Ascending aorta (tissue), 2 donors: ENCODE data around the gene BAIAP2L2. TPM values are rescaled to one million over a fixed set of nuclear protein-coding genes. Genes with fewer than 3 reads are reported as not detected.

ENCODE experiments used
- DNase-seq, 2 donors: peaks; one replicate each; pipeline ENCODE4 v3.0.0-alpha.2; 2019; ENCODE audit warnings: low spot score in 2 of 2
- H3K27ac ChIP-seq, 2 donors: fragments of 200-600 bp; sonication (generic); one replicate each; pipeline ENCODE4 v1.5.1; 2016 to 2017; ENCODE audit warnings: mild to moderate bottlenecking in 1 of 2
- H3K27me3 ChIP-seq: fragments of 200-600 bp; sonication (generic); one replicate; pipeline ENCODE4 v1.5.1; 2017
- H3K36me3 ChIP-seq, 2 donors: fragments of 200-600 bp; sonication (generic); one replicate each; pipeline ENCODE4 v1.5.1; 2016
- H3K4me1 ChIP-seq, 2 donors: fragments of 200-600 bp; sonication (generic); one replicate each; pipeline ENCODE4 v1.5.1; 2016 to 2017; ENCODE audit warnings: mild to moderate bottlenecking in 1 of 2
- H3K4me3 ChIP-seq, 2 donors: fragments of 200-600 bp; sonication (generic); one replicate each; pipeline ENCODE4 v1.5.1; 2016 to 2017; ENCODE audit warnings: mild to moderate bottlenecking in 1 of 2
- H3K9me3 ChIP-seq, 2 donors: fragments of 200-600 bp; sonication (generic); one replicate each; pipeline ENCODE4 v1.5.1; 2016
- CTCF ChIP-seq, 3 experiments: fragments of 200-600 bp in 2 of 3; fragments of 450-650 bp in 1 of 3; sonication (generic) in 2 of 3; IDR thresholded peaks; one replicate each; pipeline ENCODE4 v1.5.1; 2016 to 2019; ENCODE audit warnings: antibody characterized with exemption in 3 of 3, mild to moderate bottlenecking in 1 of 3, moderate library complexity in 1 of 3
- intact Hi-C: fragments of 100-400 bp; cut with DNase I; formaldehyde crosslinking; loops from one replicate; pipeline ENCODE4 v1.15.1; 2023
- total RNA-seq: library from RNA; depleted of rRNA; stranded (reverse); fragments of >200 nt; gene quantifications from one replicate; pipeline ENCODE4 v1.1.0, GENCODE V29; 2016

Gene BAIAP2L2
- total RNA-seq, 1 donor from 2014 or later, result not detected

GRCh38 chr22:38138961-38139360 lies 28.5 kb upstream of the BAIAP2L2 start:
- Histone ChIP-seq H3K27ac (no peak overlapping the region), H3K27me3 (no peaks in the 10 kb centered on the region), H3K4me3 (no peak overlapping the region), H3K9me3 (no peaks in the 10 kb centered on the region), H3K4me1 (no peaks in the 10 kb centered on the region), H3K36me3 (no peaks in the 10 kb centered on the region)
- DNase-seq, result peak in 1 of 2 donors; percentile 52
- intact Hi-C loops, result no loop called here
- no peak for TF ChIP-seq CTCF (IDR thresholded peaks at IDR 0.05)

- DNase-seq, result peak in 1 of 2 donors; percentile 37
Observed at GRCh38 chr22:38137876-38138687, 27.6 kb upstream of the BAIAP2L2 start.

GRCh38 chr22:38136607-38137006 lies 26.1 kb upstream of the BAIAP2L2 start:
- Histone ChIP-seq H3K4me3 (no peak overlapping the region), H3K27me3 (no peaks in the 10 kb centered on the region), H3K9me3 (no peaks in the 10 kb centered on the region), H3K4me1 (no peaks in the 10 kb centered on the region), H3K27ac (no peak overlapping the region), H3K36me3 (no peaks in the 10 kb centered on the region)
- DNase-seq, result no peak
- intact Hi-C loops, result no loop called here
- TF ChIP-seq CTCF (IDR thresholded peaks at IDR 0.05), result no peak

More at GRCh38 chr22:38137876-38138687, 27.6 kb upstream of the BAIAP2L2 start:
- no peak overlapping the region for H3K27ac ChIP-seq
- H3K4me1 ChIP-seq, result no peaks in the 10 kb centered on the region
- intact Hi-C loops, result no loop called here
- no peak for TF ChIP-seq CTCF (IDR thresholded peaks at IDR 0.05)
- no peaks in the 10 kb centered on the region for H3K27me3 ChIP-seq
- H3K36me3 ChIP-seq, result no peaks in the 10 kb centered on the region
- H3K9me3 ChIP-seq, result no peaks in the 10 kb centered on the region
- no peak overlapping the region for H3K4me3 ChIP-seq

GRCh38 chr22:38135133-38135706 lies 24.7 kb upstream of the BAIAP2L2 start:
- no peaks in the 10 kb centered on the region for H3K36me3 ChIP-seq
- no peak overlapping the region for H3K4me3 ChIP-seq
- H3K27ac ChIP-seq, result no peak overlapping the region
- H3K4me1 ChIP-seq, result peaks cover 2 to 10% of the 10 kb centered on the region in 2 donors
- DNase-seq, result no peak
- H3K27me3 ChIP-seq, result no peaks in the 10 kb centered on the region
- intact Hi-C loops, result no loop called here
- no peak for TF ChIP-seq CTCF (IDR thresholded peaks at IDR 0.05)
- no peaks in the 10 kb centered on the region for H3K9me3 ChIP-seq

GRCh38 chr22:38133331-38133730 lies 22.8 kb upstream of the BAIAP2L2 start:
- H3K9me3 ChIP-seq, result no peaks in the 10 kb centered on the region
- no peak overlapping the region for H3K4me3 ChIP-seq
- no peak overlapping the region for H3K27ac ChIP-seq
- H3K27me3 ChIP-seq, result no peaks in the 10 kb centered on the region
- TF ChIP-seq CTCF (IDR thresholded peaks at IDR 0.05), result no peak
- H3K36me3 ChIP-seq, result no peaks in the 10 kb centered on the region
- DNase-seq, result no peak
- peaks cover 2 to 10% of the 10 kb centered on the region in 2 donors for H3K4me1 ChIP-seq
- intact Hi-C loops, result no loop called here
